Mesenchymal stem cell (in vitro differentiated cells and primary cell): ENCODE results near the gene B3GAT3.
A peak's percentile ranks its signal among the peaks of the same experiment; 100 is the strongest.

Experiments
- DNase-seq: peaks from one replicate; pipeline ENCODE4 v3.0.0-alpha.2; 2013
- H2AFZ ChIP-seq: one replicate; pipeline ENCODE4 v1.6.1; 2013; ENCODE audit warnings: low read depth, mild to moderate bottlenecking, control low read depth, inconsistent platforms, low read length, moderate library complexity
- H2AK5ac ChIP-seq: 2 replicates; pipeline ENCODE4 v1.6.1; 2013; ENCODE audit warnings: low read length, moderate library complexity, mild to moderate bottlenecking, inconsistent platforms; ENCODE audit not compliant: severe bottlenecking
- H2BK120ac ChIP-seq: one replicate; pipeline ENCODE4 v1.6.1; 2013; ENCODE audit warnings: low read depth, mild to moderate bottlenecking, inconsistent platforms, low read length, moderate library complexity
- H2BK12ac ChIP-seq, 2 experiments: one replicate each; pipeline ENCODE4 v1.6.1; 2013; ENCODE audit warnings: inconsistent platforms in 2 of 2, low read length in 2 of 2, mild to moderate bottlenecking in 2 of 2, moderate library complexity in 2 of 2, control low read depth in 1 of 2
- H2BK15ac ChIP-seq: one replicate; pipeline ENCODE4 v1.6.1; 2013; ENCODE audit warnings: mild to moderate bottlenecking, low read depth, inconsistent platforms; ENCODE audit not compliant: poor library complexity, severe bottlenecking
- H2BK5ac ChIP-seq: 2 replicates; pipeline ENCODE4 v1.6.1; 2013; ENCODE audit warnings: low read depth, mild to moderate bottlenecking, low read length, control low read depth, inconsistent platforms; ENCODE audit not compliant: poor library complexity, severe bottlenecking
- H3K14ac ChIP-seq, 2 experiments: one replicate each; pipeline ENCODE4 v1.6.1; 2013; ENCODE audit warnings: inconsistent platforms in 2 of 2, low read length in 2 of 2, control low read depth in 1 of 2, mild to moderate bottlenecking in 1 of 2, moderate library complexity in 1 of 2
- H3K18ac ChIP-seq, 2 experiments: one replicate each; pipeline ENCODE4 v1.6.1; 2013; ENCODE audit warnings: inconsistent platforms in 2 of 2, low read length in 2 of 2, control low read depth in 1 of 2, low read depth in 1 of 2, mild to moderate bottlenecking in 1 of 2
- H3K23ac ChIP-seq, 2 experiments: one replicate each; pipeline ENCODE4 v1.6.1; 2013; ENCODE audit warnings: inconsistent platforms in 2 of 2, low read length in 2 of 2, mild to moderate bottlenecking in 2 of 2, moderate library complexity in 2 of 2, control low read depth in 1 of 2
- H3K27ac ChIP-seq: 2 replicates; pipeline ENCODE4 v1.5.1; 2013; ENCODE audit warnings: mild to moderate bottlenecking, moderate library complexity, low read length, control low read depth, inconsistent platforms; ENCODE audit not compliant: poor library complexity, severe bottlenecking
- H3K27me3 ChIP-seq, 2 experiments: 2 replicates each; pipeline versions ENCODE4 v1.6.1 to v1.7.0; 2013; ENCODE audit warnings: low read length in 2 of 2, mild to moderate bottlenecking in 2 of 2, moderate library complexity in 2 of 2, control low read depth in 1 of 2, inconsistent platforms in 1 of 2; ENCODE audit not compliant: control insufficient read depth in 1 of 2, insufficient read depth in 1 of 2
- H3K36me3 ChIP-seq, 2 experiments: 2 replicates each; pipeline versions ENCODE4 v1.6.1 to v1.7.0; 2013; ENCODE audit warnings: low read length in 2 of 2, control low read depth in 1 of 2, inconsistent platforms in 1 of 2, low read depth in 1 of 2, mild to moderate bottlenecking in 1 of 2; ENCODE audit not compliant: insufficient read depth in 2 of 2, control insufficient read depth in 1 of 2
- H3K4ac ChIP-seq, 2 experiments: one replicate each; pipeline ENCODE4 v1.6.1; 2013; ENCODE audit warnings: inconsistent platforms in 2 of 2, low read length in 2 of 2, mild to moderate bottlenecking in 2 of 2, moderate library complexity in 2 of 2, control low read depth in 1 of 2, low read depth in 1 of 2
- H3K4me1 ChIP-seq: 2 replicates; pipeline ENCODE4 v1.6.1; 2013; ENCODE audit warnings: low read depth, low read length, control low read depth; ENCODE audit not compliant: control insufficient read depth, insufficient read depth
- H3K4me2 ChIP-seq: 2 replicates; pipeline ENCODE4 v1.6.1; 2013; ENCODE audit warnings: low read length, mild to moderate bottlenecking, inconsistent platforms; ENCODE audit not compliant: poor library complexity, severe bottlenecking
- H3K4me3 ChIP-seq, 2 experiments: 2 replicates each; pipeline versions ENCODE4 v1.5.1 to v1.7.0; 2013; ENCODE audit warnings: low read length in 2 of 2, mild to moderate bottlenecking in 2 of 2, control low read depth in 1 of 2, low read depth in 1 of 2; ENCODE audit not compliant: insufficient read depth in 1 of 2
- H3K79me1 ChIP-seq: replicated peaks from 2 replicates; pipeline ENCODE4 v1.6.1; 2013; ENCODE audit warnings: mild to moderate bottlenecking, control low read depth, low read length, inconsistent platforms; ENCODE audit not compliant: poor library complexity, severe bottlenecking
- H3K9ac ChIP-seq: 2 replicates; pipeline ENCODE4 v1.7.0; 2013; ENCODE audit warnings: mild to moderate bottlenecking, low read length, moderate library complexity
- H3K9me3 ChIP-seq: 2 replicates; pipeline ENCODE4 v1.7.0; 2013; ENCODE audit warnings: mild to moderate bottlenecking, low read length; ENCODE audit not compliant: control insufficient read depth
- H4K8ac ChIP-seq: one replicate; pipeline ENCODE4 v1.6.1; 2013; ENCODE audit warnings: inconsistent platforms, mild to moderate bottlenecking, low read length, moderate library complexity
- H4K91ac ChIP-seq: one replicate; pipeline ENCODE4 v1.6.1; 2013; ENCODE audit warnings: mild to moderate bottlenecking, low read length, inconsistent platforms
- WGBS: methylation state at CpG from one replicate; pipeline ENCODE4 v1.1.7; 2013; ENCODE audit warnings: mixed read lengths; 5-methylcytosine and 5-hydroxymethylcytosine counted together

B3GAT3 gene

DNA sequence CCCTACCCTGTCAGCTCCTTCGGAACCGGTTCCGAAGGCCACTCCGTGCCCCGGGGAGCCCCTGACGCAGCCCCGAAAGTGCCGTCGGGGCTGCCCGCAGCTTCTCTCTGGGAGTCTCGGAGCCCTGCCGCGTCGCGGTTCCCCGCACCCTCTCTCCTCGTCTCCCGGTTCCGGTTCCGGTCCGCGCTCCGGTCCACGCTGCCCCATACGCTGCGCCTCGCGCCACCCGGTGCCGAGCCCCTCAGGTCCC is 20.7 kb downstream of the B3GAT3 start:
- H3K23ac ChIP-seq, result peak overlapping the region in 1 of 2 experiments; percentile 98
- under 1% methylated on average over 30 of the region's 30 CpGs for WGBS
- H2BK12ac ChIP-seq, result peak overlapping the region in 1 of 2 experiments; percentile 56
- peak; percentile 43 for DNase-seq
- peak overlapping the region; percentile 94 to 98 for H3K18ac ChIP-seq
- no peak overlapping the region for H2AK5ac ChIP-seq
- H2BK120ac ChIP-seq, result peak overlapping the region; percentile 93
- H2AFZ ChIP-seq, result peak overlapping the region; percentile 46
- H4K91ac ChIP-seq, result peak overlapping the region; percentile 55
- peak overlapping the region; percentile 88 to 93 for H3K4me3 ChIP-seq
- peak overlapping the region; percentile 72 for H4K8ac ChIP-seq
- peaks cover 17% of the 10 kb centered on the region for H3K4me1 ChIP-seq
- peak overlapping the region; percentile 62 for H3K27ac ChIP-seq
- peak overlapping the region; percentile 97 for H3K9ac ChIP-seq
- no peaks in the 10 kb centered on the region for H3K27me3 ChIP-seq
- H3K4me2 ChIP-seq, result peak overlapping the region; percentile 78
- H2BK5ac ChIP-seq, result peak overlapping the region; percentile 81
- H2BK15ac ChIP-seq, result peak overlapping the region; percentile 73
- H3K9me3 ChIP-seq, result no peaks in the 10 kb centered on the region
- peak overlapping the region in 1 of 2 experiments; percentile 94 for H3K14ac ChIP-seq
- peaks cover 52 to 61% of the 10 kb centered on the region in 2 experiments for H3K36me3 ChIP-seq
- peak overlapping the region; percentile 93 to 97 for H3K4ac ChIP-seq
- H3K79me1 ChIP-seq, result peaks cover 10% of the 10 kb centered on the region

DNA sequence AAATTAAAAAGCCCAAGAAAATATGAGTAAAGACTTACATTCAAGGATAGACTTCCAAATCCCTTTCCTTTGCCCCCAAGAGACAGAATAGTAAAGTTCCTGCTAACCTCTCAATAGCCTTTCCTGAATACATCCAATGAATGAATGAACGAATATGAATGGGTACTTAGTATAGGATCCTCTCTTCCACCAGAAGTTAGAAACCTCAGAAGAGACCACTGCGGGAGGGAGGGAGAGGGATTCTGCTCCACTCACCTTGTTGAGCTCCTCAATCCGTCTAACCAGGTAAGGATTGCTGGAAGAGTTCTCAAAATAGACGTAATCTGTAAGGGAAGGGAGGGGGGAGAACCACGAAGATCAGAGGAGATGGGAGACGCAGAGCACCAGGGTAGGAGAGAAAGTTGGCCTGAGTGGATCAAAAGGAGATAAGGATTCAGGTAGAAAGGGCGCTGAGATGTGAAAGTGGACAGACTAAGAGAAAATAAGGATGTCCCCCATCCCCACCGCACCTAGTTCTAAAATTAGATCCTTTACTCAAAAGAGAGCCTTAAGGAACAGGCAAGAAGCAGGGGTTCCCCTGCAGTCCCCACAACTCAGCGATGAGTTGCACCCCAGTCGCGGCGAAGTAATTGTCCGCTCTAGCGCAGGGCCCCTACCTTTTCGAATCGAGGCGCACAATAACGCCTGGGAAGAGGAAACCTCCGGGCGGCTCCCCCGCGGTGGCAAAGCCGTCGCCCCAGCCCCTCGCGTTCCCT is 21.2 kb downstream of the B3GAT3 start:
- peak overlapping the region in 1 of 2 experiments; percentile 92 for H3K23ac ChIP-seq
- peak overlapping the region; percentile 62 for H3K27ac ChIP-seq
- peak overlapping the region; percentile 66 for H4K8ac ChIP-seq
- H2BK12ac ChIP-seq, result peak overlapping the region in 1 of 2 experiments; percentile 56
- no peak overlapping the region for H2BK15ac ChIP-seq
- peaks cover 12% of the 10 kb centered on the region for H3K79me1 ChIP-seq
- H2AK5ac ChIP-seq, result no peak overlapping the region
- peaks cover 17% of the 10 kb centered on the region for H3K4me1 ChIP-seq
- under 1% methylated on average over 22 of the region's 26 CpGs for WGBS
- peak overlapping the region; percentile 78 for H3K4me2 ChIP-seq
- H3K4me3 ChIP-seq, result peak overlapping the region; percentile 88 to 93
- H3K4ac ChIP-seq, result peak overlapping the region; percentile 93 to 97
- H2AFZ ChIP-seq, result no peak overlapping the region
- H2BK5ac ChIP-seq, result no peak overlapping the region
- DNase-seq, result no peak
- H3K27me3 ChIP-seq, result no peaks in the 10 kb centered on the region
- no peak overlapping the region for H4K91ac ChIP-seq
- H3K18ac ChIP-seq, result peak overlapping the region; percentile 94 to 98
- H3K14ac ChIP-seq, result peak overlapping the region in 1 of 2 experiments; percentile 94
- H3K9ac ChIP-seq, result peak overlapping the region; percentile 97
- no peaks in the 10 kb centered on the region for H3K9me3 ChIP-seq
- peaks cover 52 to 61% of the 10 kb centered on the region in 2 experiments for H3K36me3 ChIP-seq
- H2BK120ac ChIP-seq, result peak overlapping the region; percentile 55

DNA sequence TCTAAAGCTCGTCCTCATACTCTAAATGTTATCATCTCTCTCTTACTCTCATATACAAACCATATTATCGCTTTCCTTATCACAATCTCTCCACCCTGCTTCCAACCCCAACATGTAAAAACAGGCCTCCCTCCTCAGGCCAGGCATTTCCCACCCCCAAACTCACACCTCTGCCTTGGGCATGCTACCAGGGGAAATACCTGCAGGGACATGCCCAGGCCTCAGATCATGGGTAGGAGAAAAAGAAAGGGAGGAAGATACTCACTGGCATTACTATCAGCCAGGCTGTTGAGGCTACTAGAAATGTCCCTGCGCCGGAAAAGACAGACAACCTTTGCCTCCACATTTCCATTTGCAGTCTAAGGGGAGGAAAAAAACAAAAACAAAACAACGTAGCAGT is 21.9 kb downstream of the B3GAT3 start:
- no peak overlapping the region for H4K91ac ChIP-seq
- H3K9ac ChIP-seq, result peak overlapping the region; percentile 97
- H3K36me3 ChIP-seq, result peaks cover 54 to 61% of the 10 kb centered on the region in 2 experiments
- peak overlapping the region; percentile 10 to 78 for H3K4ac ChIP-seq
- H3K9me3 ChIP-seq, result no peaks in the 10 kb centered on the region
- H3K14ac ChIP-seq, result peak overlapping the region in 1 of 2 experiments; percentile 66
- H3K79me1 ChIP-seq, result peaks cover 17% of the 10 kb centered on the region
- H2AK5ac ChIP-seq, result peak overlapping the region; percentile 3
- no peaks in the 10 kb centered on the region for H3K27me3 ChIP-seq
- peak overlapping the region; percentile 37 to 93 for H3K4me3 ChIP-seq
- H2BK15ac ChIP-seq, result no peak overlapping the region
- H3K4me2 ChIP-seq, result peak overlapping the region; percentile 78
- no peak overlapping the region for H2BK5ac ChIP-seq
- H3K4me1 ChIP-seq, result peaks cover 16% of the 10 kb centered on the region
- no peak for DNase-seq
- H2BK12ac ChIP-seq, result peak overlapping the region in 1 of 2 experiments; percentile 61
- no peak overlapping the region for H3K23ac ChIP-seq
- H3K27ac ChIP-seq, result peak overlapping the region; percentile 24
- no peak overlapping the region for H4K8ac ChIP-seq
- 49% methylated on average over 5 of the region's 5 CpGs for WGBS
- no peak overlapping the region for H2AFZ ChIP-seq
- no peak overlapping the region for H2BK120ac ChIP-seq
- H3K18ac ChIP-seq, result peak overlapping the region in 1 of 2 experiments; percentile 2

DNA sequence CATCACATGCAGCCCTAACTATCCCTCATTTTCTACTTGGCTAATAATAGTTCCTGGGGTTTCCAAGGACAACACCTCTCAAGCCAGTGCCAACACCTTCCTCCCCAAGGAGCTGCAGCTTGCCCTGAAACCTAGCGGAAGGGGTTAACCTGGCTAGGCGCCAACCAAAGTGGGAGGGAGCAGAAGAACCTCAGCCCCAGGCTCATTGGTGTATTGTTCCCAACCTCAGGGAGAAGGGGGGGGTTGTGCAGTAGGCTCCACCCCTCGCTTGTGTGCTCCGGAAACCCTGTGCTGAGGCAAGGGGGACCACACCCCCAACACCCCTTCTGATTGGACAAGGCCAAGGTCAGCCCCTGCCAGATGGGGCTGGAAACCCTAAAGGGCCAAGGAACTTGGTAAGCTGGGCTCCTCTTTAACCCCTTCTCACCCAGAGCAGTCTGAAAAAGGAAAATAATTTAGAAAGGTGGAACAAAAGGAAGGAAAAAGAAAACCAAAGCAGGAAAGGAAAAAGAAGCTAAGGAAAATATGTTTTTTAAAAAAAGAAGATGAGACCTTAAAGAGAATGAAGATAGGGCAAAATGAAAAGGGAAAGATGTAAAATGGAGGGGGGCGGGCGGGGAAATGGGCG is 22.6 kb downstream of the B3GAT3 start:
- Histone ChIP-seq H3K4me2 (peak overlapping the region; percentile 78), H3K9me3 (no peaks in the 10 kb centered on the region), H4K8ac (no peak overlapping the region), H3K4me3 (peak overlapping the region in 1 of 2 experiments; percentile 93), H2BK120ac (no peak overlapping the region), H3K4me1 (peaks cover 14% of the 10 kb centered on the region), H3K14ac (no peak overlapping the region), H2BK15ac (no peak overlapping the region), H3K4ac (no peak overlapping the region), H3K27me3 (no peaks in the 10 kb centered on the region), H2AFZ (no peak overlapping the region), H4K91ac (no peak overlapping the region), H2BK12ac (no peak overlapping the region), H2BK5ac (no peak overlapping the region), H3K79me1 (peaks cover 17% of the 10 kb centered on the region), H3K9ac (peak overlapping the region; percentile 97), H3K36me3 (peaks cover 59 to 62% of the 10 kb centered on the region in 2 experiments), H3K27ac (peak overlapping the region; percentile 24), H3K23ac (no peak overlapping the region), H3K18ac (no peak overlapping the region), H2AK5ac (no peak overlapping the region)
- peak; percentile 99 for DNase-seq
- WGBS, result 54% methylated on average over 5 of the region's 7 CpGs
